ENCODE results near the gene LAMA2. TPM values are rescaled to one million over a fixed set of nuclear protein-coding genes. Genes with fewer than 3 reads are reported as not detected.

The LAMA2 gene
- total RNA-seq, 1 experiment from 2014 or later, result 8.2 TPM

GRCh38 chr6:129453073-129453472 lies 570.1 kb downstream of the LAMA2 start:
- no peaks in the 10 kb centered on the region for H3K27me3 ChIP-seq (ENCODE audit: insufficient read depth, low read length)
- no peaks in the 10 kb centered on the region for H3K9me2 ChIP-seq (ENCODE audit: insufficient read depth)
- TF ChIP-seq ATF3 (IDR thresholded peaks at IDR 0.05) (no peak), ZBTB33 (IDR thresholded peaks at IDR 0.05; ENCODE audit: extremely low read depth, insufficient replicate concordance, low read length) (no peak), CBX3 (IDR thresholded peaks at IDR 0.05; ENCODE audit: low read depth) (no peak), REST (IDR thresholded peaks at IDR 0.05; ENCODE audit: low read depth) (no peak)
- DNase-seq (ENCODE audit: low read depth, low spot score) (no peak), ATAC-seq (no peak)
- ChIA-PET CTCF (no interaction called here), POLR2A (no interaction called here), RAD21 (ENCODE audit: low non-redundant PET in 1 of 2, low total read pairs in 2 of 2, uncharacterized antibody in 2 of 2, unreplicated experiment in 2 of 2) (no interaction called here)
- H3K27ac ChIP-seq (ENCODE audit: low read depth, low read length), result no peak overlapping the region
- no peaks in the 10 kb centered on the region for H3K9me3 ChIP-seq (ENCODE audit: control insufficient read depth in 1 of 2, insufficient read depth in 1 of 2, low read depth in 1 of 2, low read length in 2 of 2)
- no peak overlapping the region for H3K4me3 ChIP-seq (replicated peaks in 1 of 2; ENCODE audit: low read depth in 1 of 2, low read length in 2 of 2)
- H3K36me3 ChIP-seq (ENCODE audit: control insufficient read depth in 1 of 2, insufficient read depth in 2 of 2, low read length in 2 of 2), result no peaks in the 10 kb centered on the region
- H3K9ac ChIP-seq (ENCODE audit: low read length), result no peak overlapping the region
- H4K20me1 ChIP-seq (ENCODE audit: insufficient read depth), result no peaks in the 10 kb centered on the region
- H3K4me1 ChIP-seq (ENCODE audit: control insufficient read depth in 1 of 2, insufficient read depth in 2 of 2, low read length in 2 of 2), result no peaks in the 10 kb centered on the region
- H2AFZ ChIP-seq (ENCODE audit: low read depth, low read length, poor library complexity, severe bottlenecking), result no peak overlapping the region
- intact Hi-C loops (cut with micrococcal nuclease), result no loop called here
- H3K4me2 ChIP-seq (ENCODE audit: low read length), result no peak overlapping the region
- H3K79me2 ChIP-seq (ENCODE audit: insufficient read depth, low read length), result no peaks in the 10 kb centered on the region
- BruUV-seq (replicated peaks), result no TSS peak
